Right renal pelvis (tissue), 4 donors: Measurements from ENCODE around the gene ARHGAP29. TPM values are rescaled to one million over a fixed set of nuclear protein-coding genes. Genes with fewer than 3 reads are reported as not detected.

Experiments
- DNase-seq, 4 donors: peaks; one replicate each; pipeline ENCODE4 v3.0.0-alpha.2; 2013; ENCODE audit warnings: low read depth in 4 of 4, low spot score in 3 of 4, missing footprints in 1 of 4
- polyA plus RNA-seq, 4 donors: library from polyadenylated mRNA; unstranded; fragments of 120-200 nt; gene quantifications; one replicate each; pipeline ENCODE4 v1.2.1, GENCODE V29; 2013; ENCODE audit not compliant: insufficient read length in 4 of 4

The ARHGAP29 gene, protein sequence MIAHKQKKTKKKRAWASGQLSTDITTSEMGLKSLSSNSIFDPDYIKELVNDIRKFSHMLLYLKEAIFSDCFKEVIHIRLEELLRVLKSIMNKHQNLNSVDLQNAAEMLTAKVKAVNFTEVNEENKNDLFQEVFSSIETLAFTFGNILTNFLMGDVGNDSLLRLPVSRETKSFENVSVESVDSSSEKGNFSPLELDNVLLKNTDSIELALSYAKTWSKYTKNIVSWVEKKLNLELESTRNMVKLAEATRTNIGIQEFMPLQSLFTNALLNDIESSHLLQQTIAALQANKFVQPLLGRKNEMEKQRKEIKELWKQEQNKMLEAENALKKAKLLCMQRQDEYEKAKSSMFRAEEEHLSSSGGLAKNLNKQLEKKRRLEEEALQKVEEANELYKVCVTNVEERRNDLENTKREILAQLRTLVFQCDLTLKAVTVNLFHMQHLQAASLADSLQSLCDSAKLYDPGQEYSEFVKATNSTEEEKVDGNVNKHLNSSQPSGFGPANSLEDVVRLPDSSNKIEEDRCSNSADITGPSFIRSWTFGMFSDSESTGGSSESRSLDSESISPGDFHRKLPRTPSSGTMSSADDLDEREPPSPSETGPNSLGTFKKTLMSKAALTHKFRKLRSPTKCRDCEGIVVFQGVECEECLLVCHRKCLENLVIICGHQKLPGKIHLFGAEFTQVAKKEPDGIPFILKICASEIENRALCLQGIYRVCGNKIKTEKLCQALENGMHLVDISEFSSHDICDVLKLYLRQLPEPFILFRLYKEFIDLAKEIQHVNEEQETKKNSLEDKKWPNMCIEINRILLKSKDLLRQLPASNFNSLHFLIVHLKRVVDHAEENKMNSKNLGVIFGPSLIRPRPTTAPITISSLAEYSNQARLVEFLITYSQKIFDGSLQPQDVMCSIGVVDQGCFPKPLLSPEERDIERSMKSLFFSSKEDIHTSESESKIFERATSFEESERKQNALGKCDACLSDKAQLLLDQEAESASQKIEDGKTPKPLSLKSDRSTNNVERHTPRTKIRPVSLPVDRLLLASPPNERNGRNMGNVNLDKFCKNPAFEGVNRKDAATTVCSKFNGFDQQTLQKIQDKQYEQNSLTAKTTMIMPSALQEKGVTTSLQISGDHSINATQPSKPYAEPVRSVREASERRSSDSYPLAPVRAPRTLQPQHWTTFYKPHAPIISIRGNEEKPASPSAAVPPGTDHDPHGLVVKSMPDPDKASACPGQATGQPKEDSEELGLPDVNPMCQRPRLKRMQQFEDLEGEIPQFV
- 10 to 100 TPM; 69.0 to 93.2 (median 87.0) TPM for polyA plus RNA-seq

DNA sequence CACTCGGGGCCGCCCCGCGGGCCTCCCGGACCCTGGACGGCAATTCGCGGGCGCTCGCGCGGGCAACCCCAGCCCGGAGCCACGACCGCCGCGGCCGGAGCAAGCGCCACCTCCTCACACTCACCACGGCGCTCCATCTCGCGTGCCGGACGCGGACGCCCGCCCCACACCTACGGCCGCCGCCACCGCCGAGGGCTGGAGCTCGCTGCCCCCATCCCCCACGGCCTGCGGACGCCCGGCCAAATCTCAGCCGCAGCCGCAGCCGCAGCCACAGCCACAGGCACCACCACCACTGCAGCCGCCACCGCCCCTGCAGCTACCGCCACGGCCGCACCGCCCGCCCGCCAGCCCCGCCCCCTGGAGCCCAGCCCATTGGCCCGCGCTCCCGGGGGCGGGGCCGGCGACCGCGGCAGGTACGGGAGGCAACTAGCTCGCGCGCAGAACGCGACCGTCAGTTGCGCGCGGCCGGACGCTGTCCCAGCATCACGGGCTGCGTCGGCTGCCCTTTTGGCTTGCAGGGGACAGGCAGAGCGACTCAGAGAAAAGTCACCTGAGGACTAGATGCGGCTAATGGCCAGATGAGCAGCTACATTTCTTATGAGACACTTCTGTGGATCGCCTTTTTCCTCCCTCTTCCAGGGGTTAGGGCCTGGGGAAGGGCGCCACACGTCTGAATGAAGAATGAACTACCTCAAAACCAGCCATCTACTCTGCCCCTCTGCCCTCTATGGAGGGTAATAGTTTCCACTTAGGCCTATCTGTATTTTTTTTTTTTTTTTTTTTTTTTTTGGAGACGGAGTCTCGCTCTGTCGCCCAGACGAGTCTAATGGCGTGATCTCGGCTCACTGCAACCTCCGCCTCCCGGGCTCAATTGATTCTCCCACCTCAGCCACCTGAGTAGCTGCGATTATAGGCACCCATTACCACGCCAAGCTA is at the start of gene ARHGAP29:
TSS of gene ARHGAP29 (minus strand) at position 294 of the 936 bp plus-strand sequence. CDS start 5,973 bp downstream, outside the sequence.
- peak; percentile 71 to 76 (median 74) for DNase-seq

DNA sequence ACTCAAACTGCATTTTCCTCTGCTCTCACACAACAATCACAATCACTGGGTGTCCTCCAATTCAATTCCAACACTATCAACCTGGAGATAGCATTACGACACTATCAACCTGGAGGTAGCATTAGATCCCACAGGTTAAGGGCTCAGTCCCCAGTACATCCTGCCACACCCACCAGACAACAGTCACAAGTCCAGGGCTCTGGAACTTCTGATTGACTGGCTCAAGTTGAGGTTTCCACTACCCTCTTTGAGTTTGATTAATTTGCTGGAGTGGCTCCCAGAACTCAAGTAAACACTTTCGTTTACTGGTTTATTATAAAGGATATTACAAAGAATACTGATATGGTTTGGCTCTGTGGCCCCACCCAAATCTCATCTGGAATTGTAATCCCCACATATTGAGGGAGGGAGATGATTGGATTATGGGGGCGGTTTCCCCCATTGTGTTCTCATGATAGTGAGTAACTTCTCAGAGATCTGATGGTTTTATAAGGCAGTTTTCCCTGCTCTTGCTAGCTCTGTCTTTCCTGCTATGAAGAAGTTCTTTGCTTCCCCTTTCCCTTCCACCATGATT is 49.6 kb upstream of the ARHGAP29 start:
- no peak for DNase-seq

- no peak for DNase-seq
Measured at GRCh38 chr1:94285031-94285654, 47.8 kb upstream of the ARHGAP29 start.

- DNase-seq: no peak
Measured at GRCh38 chr1:94284476-94284875, 47.1 kb upstream of the ARHGAP29 start.

DNA sequence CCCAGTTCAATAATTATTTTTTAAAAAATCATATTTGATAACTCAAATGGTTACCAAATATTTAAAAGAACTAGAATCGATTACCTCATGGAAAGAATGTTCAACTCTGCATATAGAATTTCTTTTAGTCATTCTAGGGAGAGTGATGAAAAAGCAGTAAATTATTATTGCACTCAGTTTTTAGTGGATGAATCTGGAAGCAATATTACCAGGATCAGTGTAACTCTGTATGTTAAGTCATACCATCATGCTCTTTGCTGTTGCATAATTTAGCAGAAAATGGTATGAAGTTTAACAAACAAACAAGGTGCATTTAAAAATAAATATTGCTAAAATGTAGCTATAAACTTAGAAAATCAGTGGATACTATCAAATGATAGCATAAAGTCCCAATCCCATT is 46.1 kb upstream of the ARHGAP29 start:
- DNase-seq: no peak

GRCh38 chr1:94282143-94282711 is 44.8 kb upstream of the ARHGAP29 start:
- DNase-seq: no peak

DNA sequence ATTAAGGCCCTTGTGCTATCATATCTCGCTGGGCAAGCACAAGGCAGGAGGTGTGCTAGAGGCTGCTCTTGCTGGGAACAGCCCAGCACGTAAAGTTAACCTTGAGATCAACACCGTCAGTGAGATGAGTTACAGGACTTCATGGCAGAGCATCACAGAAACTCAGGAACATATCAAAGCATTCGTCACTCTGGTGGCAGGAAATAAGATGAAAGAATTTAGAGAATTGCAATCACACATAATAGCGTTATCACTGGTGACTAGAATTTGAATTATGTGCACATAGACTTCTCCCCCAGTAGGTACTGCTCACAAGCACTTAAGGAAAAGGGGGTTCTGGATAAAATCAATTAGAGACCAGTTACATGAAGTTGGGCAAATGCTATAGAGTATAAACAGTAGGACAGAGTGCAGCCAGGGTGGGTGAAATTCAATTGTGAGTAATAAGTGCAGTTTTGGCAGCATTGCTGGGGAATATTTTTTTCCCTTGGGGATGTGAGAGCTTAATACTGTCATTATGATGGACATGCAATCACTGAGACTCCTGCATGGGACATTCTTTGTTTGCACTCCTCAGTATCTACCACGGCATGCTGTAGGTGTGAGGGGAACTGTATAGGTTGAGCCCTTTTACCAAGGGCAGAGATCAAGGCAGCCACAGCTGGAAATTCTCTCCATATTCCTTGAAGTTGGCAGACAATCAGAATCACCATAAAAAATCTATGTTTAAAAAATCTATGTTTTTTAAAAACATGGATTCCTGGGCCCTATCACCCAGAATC is 44.2 kb upstream of the ARHGAP29 start:
- no peak for DNase-seq

GRCh38 chr1:94280541-94280940 is 43.2 kb upstream of the ARHGAP29 start:
- DNase-seq: no peak

DNA sequence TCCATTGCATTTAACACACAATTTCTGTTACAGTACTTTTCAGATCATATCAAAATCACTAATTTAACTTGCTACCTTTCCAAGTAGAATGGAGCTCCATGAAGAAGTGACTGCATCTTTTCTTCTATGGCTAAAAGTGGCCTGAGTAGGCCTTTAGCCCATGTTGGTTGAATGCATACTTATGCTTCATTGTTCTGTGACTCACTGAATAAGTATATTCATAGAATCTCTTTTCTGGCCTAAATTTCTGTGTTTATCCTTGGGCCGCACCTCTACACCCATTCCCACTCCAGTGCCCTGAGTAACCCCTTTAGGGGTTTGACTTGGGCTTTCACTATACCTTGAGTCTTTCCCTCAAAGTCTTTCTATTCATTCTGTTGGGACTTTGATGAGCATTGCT is 42.1 kb upstream of the ARHGAP29 start:
- no peak for DNase-seq

- no peak for DNase-seq
Measured at GRCh38 chr1:94279038-94279437, 41.7 kb upstream of the ARHGAP29 start.

- DNase-seq: no peak
Measured at GRCh38 chr1:94276988-94277434, 39.6 kb upstream of the ARHGAP29 start.

- DNase-seq: no peak
Measured at GRCh38 chr1:94275083-94275482, 37.7 kb upstream of the ARHGAP29 start.

GRCh38 chr1:94274561-94274960 is 37.2 kb upstream of the ARHGAP29 start:
- no peak for DNase-seq

GRCh38 chr1:94273111-94273510 is 35.7 kb upstream of the ARHGAP29 start:
- DNase-seq: no peak

DNA sequence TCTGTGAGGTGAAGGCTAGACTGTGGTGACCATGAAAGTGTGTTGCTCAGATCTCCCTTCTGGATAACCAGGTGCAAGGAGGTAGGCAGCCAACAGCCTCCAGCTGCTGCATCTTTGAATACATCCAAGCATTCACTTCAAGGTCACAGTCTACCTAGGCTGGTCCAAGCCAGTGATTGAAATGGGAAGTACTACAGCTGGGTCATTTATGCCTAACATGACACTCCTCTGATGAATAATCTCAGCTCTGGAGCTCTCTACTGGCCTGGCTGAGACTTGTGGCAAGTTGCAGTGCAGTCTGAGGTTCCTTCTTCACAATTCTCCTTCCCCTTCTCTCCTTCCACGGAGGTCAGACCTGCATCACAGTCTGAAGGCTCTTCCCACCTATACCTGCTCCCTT is 35.0 kb upstream of the ARHGAP29 start:
- no peak for DNase-seq

DNA sequence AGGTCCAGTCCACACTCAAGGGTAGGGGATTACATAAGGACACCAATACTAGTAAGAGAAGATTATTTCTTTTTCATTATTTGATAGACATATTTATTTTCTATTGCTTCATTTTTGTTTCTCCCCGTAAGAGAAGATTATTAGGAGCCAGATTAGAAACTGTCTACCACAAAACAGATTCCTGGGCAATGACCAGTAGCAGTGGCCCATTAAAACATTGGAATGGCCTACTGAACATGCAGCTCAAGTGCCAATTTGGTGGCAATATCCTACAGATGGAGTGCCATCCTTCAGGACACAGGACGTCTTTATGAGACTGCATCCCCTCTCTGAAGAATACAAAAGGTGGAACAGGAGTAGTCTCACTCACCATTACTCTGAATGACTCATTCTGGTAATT is 34.0 kb upstream of the ARHGAP29 start:
- no peak for DNase-seq

- DNase-seq: no peak
Measured at GRCh38 chr1:94270801-94271203, 33.4 kb upstream of the ARHGAP29 start.

- DNase-seq: no peak
Measured at GRCh38 chr1:94269921-94270320, 32.5 kb upstream of the ARHGAP29 start.
